Measurements from ENCODE around the gene BRINP3. TPM values are rescaled to one million over a fixed set of nuclear protein-coding genes. Genes with fewer than 3 reads are reported as not detected.

Gene BRINP3
- total and polyA plus RNA-seq, 4 donors = 0.06 to 19.8 (median 0.64) TPM

- no peak overlapping the region for H3K4me3 ChIP-seq
- no peak overlapping the region for H3K27ac ChIP-seq (ENCODE audit: low read depth in 1 of 2, low read length in 1 of 2)
- no peaks in the 10 kb centered on the region for H3K4me1 ChIP-seq (ENCODE audit: control insufficient read depth in 5 of 5, insufficient read depth in 5 of 5, low read length in 5 of 5)
- H3K9me3 ChIP-seq (ENCODE audit: control insufficient read depth in 4 of 4, insufficient read depth in 3 of 4, low read length in 3 of 4) = no peaks in the 10 kb centered on the region
- DNase-seq (no peak), ATAC-seq (ENCODE audit: insufficient read depth, low FRiP score) (no peak)
- no peaks in the 10 kb centered on the region for H3K27me3 ChIP-seq (ENCODE audit: control insufficient read depth in 3 of 3, insufficient read depth in 3 of 3, low read length in 2 of 3)
- no peak overlapping the region for H3K9ac ChIP-seq (ENCODE audit: insufficient read depth in 1 of 2, low read length in 2 of 2)
- TF ChIP-seq CTCF (IDR thresholded peaks at IDR 0.05; ENCODE audit: control extremely low read depth, extremely low read depth) = no peak
- H3K36me3 ChIP-seq (ENCODE audit: control insufficient read depth in 4 of 4, insufficient read depth in 4 of 4, low read length in 4 of 4) = no peaks in the 10 kb centered on the region
Observed at GRCh38 chr1:190497565-190497964, 19.9 kb upstream of the BRINP3 start.

- Histone ChIP-seq H3K27me3 (ENCODE audit: control insufficient read depth in 3 of 3, insufficient read depth in 3 of 3, low read length in 2 of 3) (no peaks in the 10 kb centered on the region), H3K4me1 (ENCODE audit: control insufficient read depth in 5 of 5, insufficient read depth in 5 of 5, low read length in 5 of 5) (no peaks in the 10 kb centered on the region), H3K9ac (ENCODE audit: insufficient read depth in 1 of 2, low read length in 2 of 2) (no peak overlapping the region), H3K4me3 (no peak overlapping the region), H3K9me3 (ENCODE audit: control insufficient read depth in 4 of 4, insufficient read depth in 3 of 4, low read length in 3 of 4) (no peaks in the 10 kb centered on the region), H3K36me3 (ENCODE audit: control insufficient read depth in 4 of 4, insufficient read depth in 4 of 4, low read length in 4 of 4) (no peaks in the 10 kb centered on the region), H3K27ac (ENCODE audit: low read depth in 1 of 2, low read length in 1 of 2) (no peak overlapping the region)
- no peak for DNase-seq
- no peak for ATAC-seq (ENCODE audit: insufficient read depth, low FRiP score)
- 81 to 90% methylated on average over 4 of the region's 4 CpGs for WGBS, 2 donors
- no peak for TF ChIP-seq CTCF (IDR thresholded peaks at IDR 0.05; ENCODE audit: control extremely low read depth, extremely low read depth)
Observed at GRCh38 chr1:190494451-190494850, 16.8 kb upstream of the BRINP3 start.

- no peak for TF ChIP-seq CTCF (IDR thresholded peaks at IDR 0.05; ENCODE audit: control extremely low read depth, extremely low read depth)
- Histone ChIP-seq H3K36me3 (ENCODE audit: control insufficient read depth in 4 of 4, insufficient read depth in 4 of 4, low read length in 4 of 4) (no peaks in the 10 kb centered on the region), H3K27me3 (ENCODE audit: control insufficient read depth in 3 of 3, insufficient read depth in 3 of 3, low read length in 2 of 3) (no peaks in the 10 kb centered on the region), H3K9me3 (ENCODE audit: control insufficient read depth in 4 of 4, insufficient read depth in 3 of 4, low read length in 3 of 4) (no peaks in the 10 kb centered on the region), H3K9ac (ENCODE audit: insufficient read depth in 1 of 2, low read length in 2 of 2) (no peak overlapping the region), H3K4me1 (ENCODE audit: control insufficient read depth in 5 of 5, insufficient read depth in 5 of 5, low read length in 5 of 5) (no peaks in the 10 kb centered on the region), H3K27ac (ENCODE audit: low read depth in 1 of 2, low read length in 1 of 2) (no peak overlapping the region), H3K4me3 (no peak overlapping the region)
- 90 to 95% methylated on average over 2 of the region's 2 CpGs for WGBS, 2 donors
- DNase-seq (no peak), ATAC-seq (ENCODE audit: insufficient read depth, low FRiP score) (no peak)
Observed at GRCh38 chr1:190491404-190491803, 13.7 kb upstream of the BRINP3 start.

- Histone ChIP-seq H3K27ac (ENCODE audit: low read depth in 1 of 2, low read length in 1 of 2) (no peak overlapping the region), H3K4me3 (no peak overlapping the region), H3K36me3 (ENCODE audit: control insufficient read depth in 4 of 4, insufficient read depth in 4 of 4, low read length in 4 of 4) (no peaks in the 10 kb centered on the region), H3K9ac (ENCODE audit: insufficient read depth in 1 of 2, low read length in 2 of 2) (no peak overlapping the region), H3K27me3 (ENCODE audit: control insufficient read depth in 3 of 3, insufficient read depth in 3 of 3, low read length in 2 of 3) (peaks cover 0 to 6% (median 2%) of the 10 kb centered on the region in 3 donors), H3K9me3 (ENCODE audit: control insufficient read depth in 4 of 4, insufficient read depth in 3 of 4, low read length in 3 of 4) (peaks cover 0 to 1% (median 0%) of the 10 kb centered on the region in 4 donors), H3K4me1 (ENCODE audit: control insufficient read depth in 5 of 5, insufficient read depth in 5 of 5, low read length in 5 of 5) (peaks cover 0 to 6% (median 0%) of the 10 kb centered on the region in 5 donors)
- WGBS, 2 donors = 57 to 68% methylated on average over 1 of the region's 1 CpG
- ATAC-seq (ENCODE audit: insufficient read depth, low FRiP score) = no peak
- no peak for DNase-seq
- no peak for TF ChIP-seq CTCF (IDR thresholded peaks at IDR 0.05; ENCODE audit: control extremely low read depth, extremely low read depth)
Observed at GRCh38 chr1:190484045-190484444, 6.4 kb upstream of the BRINP3 start.

Measured in lung (tissue), 12 donors.